ENCODE data around the gene GMCL2. TPM values are rescaled to one million over a fixed set of nuclear protein-coding genes. Genes with fewer than 3 reads are reported as not detected.
"Not testable (repeated sequence)": the region's sequence is repeated elsewhere in the genome, so short reads cannot be mapped to it uniquely, and the experiment has no call there.

The GMCL2 gene
- total and polyA plus RNA-seq, 8 donors: 0.06 TPM; not detected in 7

DNA sequence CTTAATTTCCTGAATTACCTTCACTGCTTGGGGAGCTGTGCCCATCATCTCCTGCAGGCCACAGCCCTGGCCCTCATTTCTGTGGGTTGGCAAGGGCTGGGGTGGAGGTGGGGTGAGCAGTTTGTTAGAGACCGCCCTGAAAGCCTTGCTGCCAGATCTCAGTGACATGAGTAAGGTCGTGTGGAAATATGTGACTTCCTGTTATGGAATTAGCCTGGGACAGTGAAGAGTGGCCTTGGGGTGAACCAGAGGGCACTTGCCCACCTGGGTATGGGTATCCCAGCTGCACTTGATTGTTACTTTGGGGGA, 14.7 kb upstream of the GMCL2 start:
- peaks cover 0 to 10% of the 10 kb centered on the region in 2 donors for H3K36me3 ChIP-seq
- H3K9me3 ChIP-seq: no peaks in the 10 kb centered on the region
- intact Hi-C loops (cut with DNase I): no loop called here
- ATAC-seq: no peak
- DNase-seq: no peak
- peaks cover 13 to 34% of the 10 kb centered on the region in 2 donors for H3K4me1 ChIP-seq
- H3K4me3 ChIP-seq: no peak overlapping the region
- TF ChIP-seq, protein P1, sequence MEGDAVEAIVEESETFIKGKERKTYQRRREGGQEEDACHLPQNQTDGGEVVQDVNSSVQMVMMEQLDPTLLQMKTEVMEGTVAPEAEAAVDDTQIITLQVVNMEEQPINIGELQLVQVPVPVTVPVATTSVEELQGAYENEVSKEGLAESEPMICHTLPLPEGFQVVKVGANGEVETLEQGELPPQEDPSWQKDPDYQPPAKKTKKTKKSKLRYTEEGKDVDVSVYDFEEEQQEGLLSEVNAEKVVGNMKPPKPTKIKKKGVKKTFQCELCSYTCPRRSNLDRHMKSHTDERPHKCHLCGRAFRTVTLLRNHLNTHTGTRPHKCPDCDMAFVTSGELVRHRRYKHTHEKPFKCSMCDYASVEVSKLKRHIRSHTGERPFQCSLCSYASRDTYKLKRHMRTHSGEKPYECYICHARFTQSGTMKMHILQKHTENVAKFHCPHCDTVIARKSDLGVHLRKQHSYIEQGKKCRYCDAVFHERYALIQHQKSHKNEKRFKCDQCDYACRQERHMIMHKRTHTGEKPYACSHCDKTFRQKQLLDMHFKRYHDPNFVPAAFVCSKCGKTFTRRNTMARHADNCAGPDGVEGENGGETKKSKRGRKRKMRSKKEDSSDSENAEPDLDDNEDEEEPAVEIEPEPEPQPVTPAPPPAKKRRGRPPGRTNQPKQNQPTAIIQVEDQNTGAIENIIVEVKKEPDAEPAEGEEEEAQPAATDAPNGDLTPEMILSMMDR (IDR thresholded peaks at IDR 0.05): no peak
- no peaks in the 10 kb centered on the region for H3K27me3 ChIP-seq
- no peak overlapping the region for H3K27ac ChIP-seq

DNA sequence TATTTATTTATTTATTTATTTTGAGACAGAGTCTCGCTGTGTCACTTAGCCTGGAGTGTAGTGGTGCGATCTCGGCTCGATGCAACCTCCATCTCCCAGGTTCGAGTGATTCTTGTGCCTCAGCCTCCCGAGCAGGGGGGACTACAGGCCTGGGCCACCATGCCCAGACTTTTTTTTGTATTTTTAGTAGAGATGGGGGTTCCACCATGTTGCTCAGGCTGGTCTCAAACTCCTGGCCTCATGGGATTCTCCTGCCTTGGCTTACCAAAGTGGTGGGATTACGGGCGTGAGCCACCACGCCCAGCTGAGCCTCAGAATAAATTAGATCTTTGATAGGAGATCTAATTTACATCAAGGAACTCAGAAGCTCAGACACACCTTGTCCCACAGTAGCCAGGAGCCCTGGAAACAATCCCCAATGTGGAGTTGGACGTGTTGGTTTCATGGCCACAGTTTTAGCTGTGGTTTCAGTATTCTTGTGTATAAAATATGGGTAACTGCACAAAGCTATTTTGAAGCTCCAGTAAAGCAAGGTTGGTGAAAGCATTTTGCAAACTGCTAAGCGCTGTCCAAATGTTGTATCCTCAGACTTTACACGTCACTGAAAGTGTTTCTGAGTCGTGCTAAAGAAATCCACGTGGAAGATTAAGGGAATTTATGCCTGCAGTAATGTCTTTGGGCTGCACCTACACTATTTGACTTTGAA, 14.2 kb upstream of the GMCL2 start:
- DNase-seq: no peak
- intact Hi-C loops (cut with DNase I): no loop called here
- Histone ChIP-seq H3K9me3 (no peaks in the 10 kb centered on the region), H3K36me3 (peaks cover 0 to 5% of the 10 kb centered on the region in 2 donors), H3K4me3 (no peak overlapping the region), H3K27ac (no peak overlapping the region), H3K27me3 (no peaks in the 10 kb centered on the region), H3K4me1 (peaks cover 8 to 29% of the 10 kb centered on the region in 2 donors)
- TF ChIP-seq, protein P1 (IDR thresholded peaks at IDR 0.05): no peak
- no peak for ATAC-seq

DNA sequence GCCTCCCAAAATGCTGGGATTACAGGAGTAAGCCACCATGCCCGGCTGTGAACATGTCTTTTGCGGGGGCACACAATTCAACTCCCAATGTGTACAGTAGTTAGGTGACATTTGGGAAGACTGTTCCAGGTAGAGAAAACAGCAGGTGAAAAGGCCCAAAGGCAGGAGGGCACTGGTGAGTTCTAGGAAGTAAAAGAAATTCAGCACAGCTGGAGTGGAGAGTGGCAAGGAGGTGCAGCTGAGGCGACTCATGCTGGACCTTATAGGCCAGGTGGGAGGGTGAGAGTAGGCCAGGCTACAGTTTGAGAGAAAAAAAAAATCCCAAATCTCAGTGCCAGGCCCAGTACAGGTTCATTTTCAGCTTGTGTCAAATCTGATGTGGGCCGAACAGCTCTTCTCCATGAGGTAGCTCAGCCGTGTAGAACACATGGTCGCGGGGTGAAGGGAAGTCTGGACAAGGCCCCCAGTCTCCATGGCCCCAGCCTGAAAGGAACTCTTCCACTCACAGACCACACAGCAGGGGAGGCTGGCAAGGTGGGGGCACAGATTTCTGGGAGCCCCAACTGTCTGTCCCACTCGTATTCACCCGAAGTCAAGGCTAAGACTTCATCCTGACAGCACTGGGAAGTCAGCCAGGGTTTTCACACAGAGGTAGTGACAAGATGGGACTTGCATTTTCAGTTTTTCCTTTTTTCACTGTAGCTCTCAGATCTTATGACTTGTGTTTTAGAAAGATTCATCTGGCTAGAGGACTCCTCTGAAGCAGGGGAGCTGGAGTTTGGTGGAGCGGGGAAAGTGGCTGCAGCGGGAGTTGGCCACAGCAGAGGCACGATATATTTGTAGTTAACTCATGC, 12.6 kb upstream of the GMCL2 start:
- DNase-seq: no peak
- H3K9me3 ChIP-seq: no peaks in the 10 kb centered on the region
- peaks cover 0 to 7% of the 10 kb centered on the region in 2 donors for H3K27me3 ChIP-seq
- H3K36me3 ChIP-seq: no peaks in the 10 kb centered on the region
- no peak overlapping the region for H3K27ac ChIP-seq
- intact Hi-C loops (cut with DNase I): no loop called here
- H3K4me3 ChIP-seq: no peak overlapping the region
- no peak for ATAC-seq
- TF ChIP-seq, protein P1 (IDR thresholded peaks at IDR 0.05): no peak
- H3K4me1 ChIP-seq: peaks cover 0 to 19% of the 10 kb centered on the region in 2 donors

DNA sequence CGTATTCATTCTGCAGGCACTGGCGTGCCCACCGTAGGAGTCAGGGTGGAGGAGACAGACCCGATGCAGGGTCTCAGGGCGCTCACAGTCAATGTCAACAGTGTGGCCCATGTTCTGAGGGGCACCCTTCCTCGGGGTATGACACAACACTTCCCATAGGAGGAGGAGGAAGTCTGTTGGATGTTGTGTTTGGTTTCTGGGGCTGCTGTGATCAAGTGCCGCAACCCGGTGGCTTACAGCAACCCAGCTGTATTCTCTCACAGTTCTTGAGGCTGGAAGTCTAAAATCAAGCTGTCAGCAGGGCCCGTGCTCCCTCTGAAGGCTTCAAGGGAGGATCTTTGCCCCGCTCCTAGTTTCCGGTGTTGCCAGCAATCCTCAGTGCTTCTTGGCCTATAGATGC, 11.5 kb upstream of the GMCL2 start:
- H3K36me3 ChIP-seq: no peaks in the 10 kb centered on the region
- DNase-seq (no peak), ATAC-seq (no peak)
- peaks cover 0 to 16% of the 10 kb centered on the region in 2 donors for H3K4me1 ChIP-seq
- TF ChIP-seq, protein P1 (IDR thresholded peaks at IDR 0.05): no peak
- intact Hi-C loops (cut with DNase I): no loop called here
- no peaks in the 10 kb centered on the region for H3K9me3 ChIP-seq
- H3K27ac ChIP-seq: no peak overlapping the region
- peaks cover 0 to 14% of the 10 kb centered on the region in 2 donors for H3K27me3 ChIP-seq
- H3K4me3 ChIP-seq: no peak overlapping the region

DNA sequence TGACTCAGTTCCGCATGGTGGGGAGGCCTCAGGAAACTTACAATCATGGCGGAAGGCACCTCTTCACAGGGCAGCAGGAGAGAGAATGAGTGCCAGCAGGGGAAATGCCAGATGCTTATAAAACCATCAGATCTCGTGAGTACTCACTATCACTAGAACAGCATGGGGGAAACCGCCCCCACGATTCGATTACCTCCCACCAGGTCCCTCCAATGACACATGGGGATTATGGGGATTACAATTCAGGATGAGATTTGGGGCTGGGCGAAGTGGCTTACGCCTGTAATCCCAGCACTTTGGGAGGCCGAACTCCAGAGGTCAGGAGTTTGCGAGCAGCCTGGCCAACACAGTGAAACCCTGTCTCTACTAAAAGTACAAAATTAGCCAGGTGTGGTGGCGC, 11.0 kb upstream of the GMCL2 start:
- H3K4me3 ChIP-seq; H3K9me3 ChIP-seq; ATAC-seq; DNase-seq; intact Hi-C loops (cut with DNase I); H3K36me3 ChIP-seq; H3K27ac ChIP-seq: not testable (repeated sequence)
- Histone ChIP-seq H3K27me3 (peaks cover 0 to 19% of the 10 kb centered on the region in 2 donors), H3K4me1 (peaks cover 0 to 14% of the 10 kb centered on the region in 2 donors)
